Measurements from ENCODE around the gene NTMT1.

- TF ChIP-seq, protein P1, sequence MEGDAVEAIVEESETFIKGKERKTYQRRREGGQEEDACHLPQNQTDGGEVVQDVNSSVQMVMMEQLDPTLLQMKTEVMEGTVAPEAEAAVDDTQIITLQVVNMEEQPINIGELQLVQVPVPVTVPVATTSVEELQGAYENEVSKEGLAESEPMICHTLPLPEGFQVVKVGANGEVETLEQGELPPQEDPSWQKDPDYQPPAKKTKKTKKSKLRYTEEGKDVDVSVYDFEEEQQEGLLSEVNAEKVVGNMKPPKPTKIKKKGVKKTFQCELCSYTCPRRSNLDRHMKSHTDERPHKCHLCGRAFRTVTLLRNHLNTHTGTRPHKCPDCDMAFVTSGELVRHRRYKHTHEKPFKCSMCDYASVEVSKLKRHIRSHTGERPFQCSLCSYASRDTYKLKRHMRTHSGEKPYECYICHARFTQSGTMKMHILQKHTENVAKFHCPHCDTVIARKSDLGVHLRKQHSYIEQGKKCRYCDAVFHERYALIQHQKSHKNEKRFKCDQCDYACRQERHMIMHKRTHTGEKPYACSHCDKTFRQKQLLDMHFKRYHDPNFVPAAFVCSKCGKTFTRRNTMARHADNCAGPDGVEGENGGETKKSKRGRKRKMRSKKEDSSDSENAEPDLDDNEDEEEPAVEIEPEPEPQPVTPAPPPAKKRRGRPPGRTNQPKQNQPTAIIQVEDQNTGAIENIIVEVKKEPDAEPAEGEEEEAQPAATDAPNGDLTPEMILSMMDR (IDR thresholded peaks at IDR 0.05; ENCODE audit: low read depth, low read length) = peak; percentile 60
- TF ChIP-seq POLR2A (IDR thresholded peaks at IDR 0.05; ENCODE audit: extremely low read depth, insufficient read length) = no peak
- TF ChIP-seq MYC (IDR thresholded peaks at IDR 0.05; ENCODE audit: low read depth, low read length) = peak; percentile 45; the same call in 1 of the 2 replicates
- no peak for TF ChIP-seq MAX (IDR thresholded peaks at IDR 0.05; ENCODE audit: low read depth, low read length)
Observed at GRCh38 chr9:129610473-129611306, 15.3 kb upstream of the NTMT1 start.
